ENCODE data around the gene C22orf23. TPM values are rescaled to one million over a fixed set of nuclear protein-coding genes. Genes with fewer than 3 reads are reported as not detected.
A peak's percentile ranks its signal among the peaks of the same experiment; 100 is the strongest.

The C22orf23 gene
- total RNA-seq, 1 experiment from 2014 or later = 0.64 TPM

GRCh38 chr22:37940698-37941376 is 12.6 kb downstream of the C22orf23 start:
- TF ChIP-seq EZH2 (IDR thresholded peaks at IDR 0.05; ENCODE audit: borderline replicate concordance, low read depth, low read length, poor library complexity, severe bottlenecking) = no peak
- POLR2A ChIA-PET (ENCODE audit: low non-redundant PET) = no interaction called here
- CTCF ChIA-PET = no interaction called here
- no peak for DNase-seq (ENCODE audit: low spot score)
- no peak overlapping the region for H3K27ac ChIP-seq (ENCODE audit: low read depth, low read length, poor library complexity, severe bottlenecking)
- no TSS peak for BruUV-seq (replicated peaks)
- no peaks in the 10 kb centered on the region for H3K27me3 ChIP-seq (replicated peaks; ENCODE audit: insufficient read depth, low read depth, low read length, poor library complexity)
- no peaks in the 10 kb centered on the region for H3K36me3 ChIP-seq (ENCODE audit: insufficient read depth, low read length, poor library complexity, severe bottlenecking)
- no peaks in the 10 kb centered on the region for H3K4me1 ChIP-seq (ENCODE audit: insufficient read depth, low read length, poor library complexity, severe bottlenecking)
- H3K4me3 ChIP-seq (ENCODE audit: low read depth, low read length, poor library complexity, severe bottlenecking) = no peak overlapping the region
- intact Hi-C loops (cut with micrococcal nuclease; ENCODE audit: unreplicated experiment) = no loop called here
- H3K9me3 ChIP-seq (ENCODE audit: low read depth, low read length, poor library complexity, severe bottlenecking) = no peaks in the 10 kb centered on the region

GRCh38 chr22:37933711-37934376 is 19.6 kb downstream of the C22orf23 start:
- Histone ChIP-seq H3K36me3 (ENCODE audit: insufficient read depth, low read length, poor library complexity, severe bottlenecking) (peaks cover 10% of the 10 kb centered on the region), H3K4me3 (ENCODE audit: low read depth, low read length, poor library complexity, severe bottlenecking) (no peak overlapping the region), H3K4me1 (ENCODE audit: insufficient read depth, low read length, poor library complexity, severe bottlenecking) (peaks cover 7% of the 10 kb centered on the region), H3K27ac (ENCODE audit: low read depth, low read length, poor library complexity, severe bottlenecking) (peak overlapping the region; percentile 36), H3K9me3 (ENCODE audit: low read depth, low read length, poor library complexity, severe bottlenecking) (no peaks in the 10 kb centered on the region), H3K27me3 (replicated peaks; ENCODE audit: insufficient read depth, low read depth, low read length, poor library complexity) (no peaks in the 10 kb centered on the region)
- peak; percentile 98 for DNase-seq (ENCODE audit: low spot score)
- intact Hi-C loops (cut with micrococcal nuclease; ENCODE audit: unreplicated experiment) = loop anchor here (1.0 kb wide), 1 partner anchor 19 kb away; the partner anchor contains the start of genes C22orf23 and POLR2F
- no TSS peak for BruUV-seq (replicated peaks)
- TF ChIP-seq CTCF (conservative IDR thresholded peaks at IDR 0.05; ENCODE audit: low read depth, low read length) (peak; percentile 99), EZH2 (IDR thresholded peaks at IDR 0.05; ENCODE audit: borderline replicate concordance, low read depth, low read length, poor library complexity, severe bottlenecking) (no peak)
- CTCF ChIA-PET = interaction anchor here (0.6 to 0.7 kb wide), 2 partner anchors 27 to 90 kb away, joined by 3 read pairs; partner anchors contain the start of gene ANKRD54
- POLR2A ChIA-PET (ENCODE audit: low non-redundant PET) = no interaction called here

GRCh38 chr22:37932821-37933578 is 20.4 kb downstream of the C22orf23 start:
- H3K9me3 ChIP-seq (ENCODE audit: low read depth, low read length, poor library complexity, severe bottlenecking) = no peaks in the 10 kb centered on the region
- no peak for DNase-seq (ENCODE audit: low spot score)
- H3K4me3 ChIP-seq (ENCODE audit: low read depth, low read length, poor library complexity, severe bottlenecking) = no peak overlapping the region
- intact Hi-C loops (cut with micrococcal nuclease; ENCODE audit: unreplicated experiment) = no loop called here
- H3K27ac ChIP-seq (ENCODE audit: low read depth, low read length, poor library complexity, severe bottlenecking) = peak overlapping the region; percentile 36
- peaks cover 10% of the 10 kb centered on the region for H3K36me3 ChIP-seq (ENCODE audit: insufficient read depth, low read length, poor library complexity, severe bottlenecking)
- CTCF ChIA-PET = no interaction called here
- POLR2A ChIA-PET (ENCODE audit: low non-redundant PET) = no interaction called here
- no peak for TF ChIP-seq EZH2 (IDR thresholded peaks at IDR 0.05; ENCODE audit: borderline replicate concordance, low read depth, low read length, poor library complexity, severe bottlenecking)
- TF ChIP-seq CTCF (conservative IDR thresholded peaks at IDR 0.05; ENCODE audit: low read depth, low read length) = no peak
- peaks cover 7% of the 10 kb centered on the region for H3K4me1 ChIP-seq (ENCODE audit: insufficient read depth, low read length, poor library complexity, severe bottlenecking)
- no TSS peak for BruUV-seq (replicated peaks)
- H3K27me3 ChIP-seq (replicated peaks; ENCODE audit: insufficient read depth, low read depth, low read length, poor library complexity) = no peaks in the 10 kb centered on the region
